ENCODE data around the gene SNX24.
"Not testable (repeated sequence)": the region's sequence is repeated elsewhere in the genome, so short reads cannot be mapped to it uniquely, and the experiment has no call there.

Gene SNX24

DNA sequence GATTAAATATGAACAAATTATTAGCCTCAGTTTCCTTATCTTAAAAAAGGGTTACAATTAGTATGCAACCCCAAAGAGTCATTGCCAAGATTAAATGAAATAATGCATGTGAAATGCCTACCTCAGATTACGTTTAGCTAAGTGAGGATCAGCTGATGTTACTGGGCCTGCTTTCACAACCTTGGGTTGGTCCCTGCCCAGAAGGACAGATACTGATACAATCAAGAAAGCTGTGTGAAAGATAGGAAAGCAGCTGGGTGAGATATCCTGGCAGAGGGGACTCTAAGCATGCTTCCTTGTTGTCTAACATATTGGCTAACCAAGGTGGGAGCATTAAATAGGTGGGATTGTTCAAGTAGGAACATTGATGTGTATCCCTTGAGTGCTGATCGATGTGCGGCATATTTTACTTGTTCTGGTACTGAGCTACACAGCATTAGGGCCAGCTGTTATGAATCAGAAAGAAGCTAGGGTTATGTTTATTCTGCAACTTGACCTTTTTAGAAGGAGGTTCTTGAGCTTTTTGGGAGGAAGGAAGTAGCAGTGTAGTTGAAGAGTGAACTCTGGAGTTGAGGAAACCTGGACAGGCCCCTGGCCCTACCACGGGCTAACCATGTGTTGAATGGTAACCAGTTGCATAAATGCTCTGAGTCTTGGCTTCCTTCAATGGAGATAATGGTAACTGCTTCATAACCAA lies 28.9 kb downstream of the SNX24 start:
- DNase-seq: no peak

DNA sequence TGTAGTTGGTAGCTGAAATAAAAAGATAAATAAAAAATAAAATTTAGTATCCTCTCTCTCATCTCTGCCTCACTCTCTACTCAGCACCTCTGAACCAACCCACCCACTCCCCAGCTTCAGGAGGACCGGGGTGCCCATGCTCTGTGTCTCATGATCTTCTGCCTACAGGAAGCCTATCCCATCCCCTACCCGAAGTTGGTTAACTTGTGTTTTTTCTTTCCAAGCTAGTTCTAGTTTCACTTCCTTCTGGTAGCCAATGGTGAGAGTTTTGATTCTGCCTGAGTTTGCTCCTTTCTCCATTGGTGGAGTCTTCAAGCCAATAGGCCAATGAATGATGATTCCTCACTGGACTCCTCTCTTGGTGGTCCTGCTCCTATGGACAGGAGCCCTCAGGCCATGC lies 32.1 kb downstream of the SNX24 start:
- no peak for DNase-seq

DNA sequence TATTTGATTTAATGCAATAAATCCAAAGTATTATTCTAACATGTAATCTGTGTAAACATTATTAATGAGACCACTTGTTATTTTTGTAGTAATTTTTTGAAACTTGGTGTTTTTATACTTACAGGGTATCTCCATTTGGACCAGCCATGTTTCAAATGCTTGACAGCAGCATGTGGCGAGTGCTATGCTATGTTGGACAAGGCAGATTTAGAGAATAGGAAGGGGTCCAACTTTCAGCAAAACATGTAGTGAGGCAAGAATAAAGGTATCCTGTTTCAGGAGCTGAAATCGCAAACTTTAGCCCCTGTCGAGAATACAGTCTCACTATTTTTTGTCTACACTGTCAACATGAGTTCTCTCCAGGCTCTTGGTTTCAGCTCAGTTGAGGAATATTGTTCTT lies 33.7 kb downstream of the SNX24 start:
- DNase-seq: no peak

DNA sequence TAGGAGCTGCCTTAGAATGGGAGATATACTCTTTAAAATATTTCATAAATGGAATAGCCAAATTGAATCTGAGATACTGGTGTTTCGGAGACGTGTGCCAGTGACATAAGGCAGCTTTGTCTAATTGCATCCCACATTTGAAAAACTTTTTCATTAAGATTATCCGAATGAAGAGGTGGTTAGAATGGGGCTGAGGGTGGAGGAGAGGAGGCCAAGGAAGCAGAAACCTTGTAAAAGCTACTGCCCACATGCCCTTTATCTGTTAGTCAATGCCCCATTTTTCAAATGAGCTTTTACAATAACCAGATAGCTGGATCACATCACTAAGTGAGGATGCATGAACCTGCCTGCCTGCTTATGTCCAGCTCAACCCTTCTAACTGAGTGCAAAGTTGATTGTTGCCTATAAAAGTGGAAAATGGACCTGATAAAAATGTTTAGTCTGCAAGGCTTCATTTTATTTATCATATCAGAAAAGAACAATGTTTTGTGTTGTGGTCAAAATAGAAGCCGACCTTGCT lies 34.8 kb downstream of the SNX24 start:
- no peak for DNase-seq

DNA sequence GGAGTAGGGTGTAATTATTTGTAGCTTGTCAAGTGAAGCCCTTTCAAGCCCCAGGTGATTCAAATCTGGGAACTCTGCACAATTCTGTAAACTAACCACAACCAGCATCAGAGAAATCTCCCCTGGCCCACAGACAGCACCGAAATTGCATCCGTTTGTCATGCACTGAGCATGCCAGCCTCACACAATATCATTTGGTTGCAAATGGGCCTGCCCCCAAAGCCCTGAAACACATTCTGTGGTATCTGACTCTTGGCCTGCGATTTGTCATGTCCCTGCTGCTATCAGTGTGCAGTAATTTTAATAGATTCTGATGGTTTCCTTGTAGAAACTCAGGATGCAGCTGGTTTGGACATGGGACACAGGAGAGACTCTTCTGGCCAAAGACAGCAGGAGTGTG lies 35.3 kb downstream of the SNX24 start:
- no peak for DNase-seq

GRCh38 chr5:122882831-122883230 lies 37.4 kb downstream of the SNX24 start:
- no peak for DNase-seq

DNA sequence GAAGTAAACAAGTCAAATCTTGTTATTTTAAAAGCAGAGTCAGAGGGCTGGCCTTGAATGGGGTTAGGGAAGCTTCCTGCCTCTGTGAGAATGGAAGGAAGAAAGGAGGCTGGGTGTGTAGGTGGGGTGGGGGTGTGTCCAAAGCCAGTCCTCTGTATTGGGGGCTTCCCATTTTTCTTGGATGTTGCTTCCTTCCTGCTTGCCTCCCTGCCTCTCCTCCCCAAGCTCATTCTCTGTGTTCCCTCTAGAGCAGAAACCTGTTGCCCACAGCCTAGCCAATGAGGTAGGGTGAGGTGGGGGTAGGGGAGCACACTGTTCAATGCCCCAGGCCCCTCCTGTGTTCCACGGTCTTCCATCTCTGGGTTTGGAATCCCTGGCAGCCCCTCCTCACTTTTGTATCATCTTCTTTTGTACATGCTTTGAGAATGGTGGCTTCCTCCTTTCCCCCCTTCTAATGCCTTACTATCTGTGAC lies 39.7 kb downstream of the SNX24 start:
- DNase-seq: no peak

GRCh38 chr5:122885891-122886290 lies 40.5 kb downstream of the SNX24 start:
- no peak for DNase-seq

- no peak for DNase-seq
Observed at GRCh38 chr5:122895141-122895540, 49.7 kb downstream of the SNX24 start.

GRCh38 chr5:122896598-122897282 lies 51.3 kb downstream of the SNX24 start:
- DNase-seq: no peak

GRCh38 chr5:122897283-122897602 lies 51.8 kb downstream of the SNX24 start:
- DNase-seq: no peak

DNA sequence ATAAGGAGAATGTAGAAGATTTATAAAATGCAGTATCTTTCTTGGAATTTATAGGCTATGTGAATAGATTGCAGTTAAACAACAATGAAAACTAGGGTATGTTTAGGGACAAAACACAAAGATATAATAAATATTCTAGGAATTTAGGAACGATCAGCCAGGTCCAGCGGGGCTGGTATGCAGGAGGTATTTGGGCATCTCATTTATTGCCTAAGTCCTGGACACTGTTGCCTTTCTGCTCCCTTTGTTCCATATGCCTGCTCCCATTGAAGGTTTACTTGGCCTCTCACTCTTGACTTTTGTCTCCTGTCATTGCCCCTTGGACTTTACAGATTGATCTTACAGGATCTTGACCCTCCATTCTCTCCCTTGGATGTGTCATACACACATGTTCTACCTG lies 55.9 kb downstream of the SNX24 start:
- no peak for DNase-seq

- no peak for DNase-seq
Observed at GRCh38 chr5:122902263-122902662, 56.9 kb downstream of the SNX24 start.

- DNase-seq: no peak
Observed at GRCh38 chr5:122906768-122907167, 61.4 kb downstream of the SNX24 start.

DNA sequence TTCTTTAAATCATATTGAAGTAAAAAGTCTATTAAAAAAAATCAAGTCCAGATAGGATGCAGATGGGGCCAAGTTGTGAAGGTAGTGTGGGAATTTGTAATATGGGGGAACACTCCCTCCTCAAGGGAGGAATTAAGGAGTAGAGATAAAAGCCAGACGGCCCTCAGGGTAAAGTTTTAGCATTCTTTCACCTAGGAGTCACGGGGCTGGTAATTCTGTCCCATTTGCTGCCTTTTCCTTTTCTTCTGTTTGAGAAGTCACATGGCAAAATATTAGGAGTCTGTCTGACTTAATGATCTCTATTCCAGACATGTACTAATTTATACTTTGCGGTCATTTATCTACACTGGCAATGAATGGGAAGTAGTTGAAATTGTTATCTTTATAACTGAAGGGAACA lies 61.9 kb downstream of the SNX24 start:
- DNase-seq: no peak

DNA sequence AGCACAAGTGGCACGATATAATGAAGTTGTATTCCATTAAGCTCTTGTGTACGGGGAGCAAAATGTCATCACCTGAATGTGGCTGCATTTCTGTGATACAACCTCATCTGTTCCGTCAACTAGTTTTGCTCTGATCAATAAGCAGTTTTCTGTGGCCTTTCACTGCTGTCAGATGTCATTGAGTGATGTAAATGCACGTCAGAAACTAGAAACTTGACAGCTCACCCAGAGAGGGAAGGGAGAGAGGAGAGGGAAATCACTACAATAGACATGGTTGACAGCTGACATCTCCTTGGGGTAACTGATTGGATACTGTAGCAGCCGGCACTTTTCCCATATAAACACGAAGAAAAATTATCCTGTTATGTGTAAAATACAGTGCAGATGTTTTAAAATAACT lies 62.7 kb downstream of the SNX24 start:
- no peak for DNase-seq

DNA sequence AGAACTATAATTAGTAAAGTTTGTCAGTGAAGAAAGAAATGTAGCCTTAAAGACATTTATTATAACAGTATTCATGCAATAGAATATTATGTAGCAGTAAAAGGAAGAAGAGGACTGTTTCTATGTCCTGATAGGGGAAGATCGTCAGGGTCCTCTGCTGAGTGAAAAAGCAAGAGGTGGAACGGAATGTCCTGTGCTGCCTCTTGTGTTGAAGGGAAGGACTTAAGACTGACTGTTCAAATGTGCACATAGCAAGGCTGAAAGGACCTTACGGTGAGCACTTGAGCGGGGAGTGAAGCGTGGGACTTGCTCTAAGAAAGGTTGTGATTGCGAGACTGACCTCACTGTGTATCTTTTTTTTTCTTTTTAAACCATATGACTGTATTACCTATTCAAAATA lies 63.2 kb downstream of the SNX24 start:
- DNase-seq: no peak

- no peak for DNase-seq
Observed at GRCh38 chr5:122909470-122910100, 64.2 kb downstream of the SNX24 start.

- not testable (repeated sequence) for DNase-seq
Observed at GRCh38 chr5:122913436-122913835, 68.0 kb downstream of the SNX24 start.

GRCh38 chr5:122915717-122916461 lies 70.5 kb downstream of the SNX24 start:
- DNase-seq: no peak

- DNase-seq: no peak
Observed at GRCh38 chr5:122916490-122916889, 71.1 kb downstream of the SNX24 start.

GRCh38 chr5:122919969-122920368 lies 74.6 kb downstream of the SNX24 start:
- DNase-seq: no peak

GRCh38 chr5:122921826-122922225 lies 76.4 kb downstream of the SNX24 start:
- no peak for DNase-seq
